Sigmoid colon (tissue), 7 donors: ENCODE data around the gene LEAP2. TPM values are rescaled to one million over a fixed set of nuclear protein-coding genes. Genes with fewer than 3 reads are reported as not detected.
"Not testable (repeated sequence)": the region's sequence is repeated elsewhere in the genome, so short reads cannot be mapped to it uniquely, and the experiment has no call there.

ENCODE experiments used
- DNase-seq: peaks from one replicate; pipeline ENCODE4 v3.0.0-alpha.2; 2019
- H3K27ac ChIP-seq, 4 donors: fragments of 200-600 bp; sonication (generic); one replicate each; pipeline ENCODE4 v1.5.1; 2016 to 2019; ENCODE audit warnings: mild to moderate bottlenecking in 1 of 4
- H3K27me3 ChIP-seq, 3 donors: fragments of 200-600 bp; sonication (generic); one replicate each; pipeline ENCODE4 v1.5.1; 2019; ENCODE audit warnings: mild to moderate bottlenecking in 1 of 3
- H3K36me3 ChIP-seq, 4 donors: fragments of 200-600 bp; sonication (generic); one replicate each; pipeline ENCODE4 v1.5.1; 2016 to 2019
- H3K4me1 ChIP-seq, 4 donors: fragments of 200-600 bp; sonication (generic); one replicate each; pipeline ENCODE4 v1.5.1; 2017 to 2019
- H3K4me3 ChIP-seq, 4 donors: fragments of 200-600 bp; sonication (generic); one replicate each; pipeline ENCODE4 v1.5.1; 2017 to 2019; ENCODE audit warnings: mild to moderate bottlenecking in 2 of 4, moderate library complexity in 1 of 4
- H3K9me3 ChIP-seq, 4 donors: fragments of 200-600 bp in 3 of 4; sonication (generic) in 3 of 4; one replicate each; pipeline versions ENCODE4 v1.5.1 to v1.6.1; 2013 to 2019
- CTCF ChIP-seq, 4 experiments: fragments of 450-650 bp in 3 of 4; fragments of 200-600 bp in 1 of 4; IDR thresholded peaks; one replicate each; pipeline ENCODE4 v1.5.1; 2016 to 2019; ENCODE audit warnings: antibody characterized with exemption in 4 of 4, mild to moderate bottlenecking in 3 of 4, moderate library complexity in 2 of 4
- EP300 ChIP-seq, 4 donors: sonication (generic); formaldehyde crosslinking; IDR thresholded peaks; one replicate each; pipeline ENCODE4 v1.6.1; 2017; ENCODE audit warnings: antibody characterized with exemption in 4 of 4
- POLR2A ChIP-seq, 2 donors: fragments of 450-650 bp; IDR thresholded peaks; one replicate each; pipeline ENCODE4 v1.6.1; 2016; ENCODE audit warnings: antibody characterized with exemption in 2 of 2, mild to moderate bottlenecking in 2 of 2, moderate library complexity in 2 of 2
- POLR2AphosphoS5 ChIP-seq, 4 donors: sonication (generic); formaldehyde crosslinking; IDR thresholded peaks; one replicate each; pipeline ENCODE4 v1.6.1; 2017; ENCODE audit warnings: antibody characterized with exemption in 4 of 4
- WGBS, 2 donors: extraction: QIAGEN DNeasy Blood & Tissue Kit; methylation state at CpG; one replicate each; pipeline ENCODE4 v1.1.7; 2013; 5-methylcytosine and 5-hydroxymethylcytosine counted together
- intact Hi-C: fragments of 100-400 bp; cut with DNase I; formaldehyde crosslinking; loops from one replicate; pipeline ENCODE4 v1.15.1; 2023
- polyA plus RNA-seq, 3 donors: library from polyadenylated mRNA; stranded (reverse); fragments of 200-250 nt; gene quantifications; one replicate each; pipeline ENCODE4 v1.2.3, GENCODE V29; 2013
- total RNA-seq, 4 donors: library from RNA; depleted of rRNA; stranded (reverse); fragments of >200 nt; gene quantifications; one replicate each; pipeline ENCODE4 v1.1.0, GENCODE V29; 2016
- donor health status: healthy with polysubstance abuse.
- donor health status: Bipolar disorder and iron deficiency.
- donor health status: healthy.

LEAP2 gene
- total and polyA plus RNA-seq, 7 donors = 0.36 to 1.7 (median 0.99) TPM

GRCh38 chr5:132853323-132853722 is 20.1 kb upstream of the LEAP2 start:
- no peak for TF ChIP-seq POLR2A (IDR thresholded peaks at IDR 0.05)
- no peak for TF ChIP-seq EP300 (IDR thresholded peaks at IDR 0.05)
- Histone ChIP-seq H3K4me3 (no peak overlapping the region), H3K9me3 (no peaks in the 10 kb centered on the region), H3K36me3 (no peaks in the 10 kb centered on the region), H3K27me3 (no peaks in the 10 kb centered on the region), H3K27ac (no peak overlapping the region), H3K4me1 (no peaks in the 10 kb centered on the region)
- intact Hi-C loops = no loop called here
- DNase-seq = no peak
- 88 to 90% methylated on average over 3 of the region's 3 CpGs for WGBS, 2 donors

DNA sequence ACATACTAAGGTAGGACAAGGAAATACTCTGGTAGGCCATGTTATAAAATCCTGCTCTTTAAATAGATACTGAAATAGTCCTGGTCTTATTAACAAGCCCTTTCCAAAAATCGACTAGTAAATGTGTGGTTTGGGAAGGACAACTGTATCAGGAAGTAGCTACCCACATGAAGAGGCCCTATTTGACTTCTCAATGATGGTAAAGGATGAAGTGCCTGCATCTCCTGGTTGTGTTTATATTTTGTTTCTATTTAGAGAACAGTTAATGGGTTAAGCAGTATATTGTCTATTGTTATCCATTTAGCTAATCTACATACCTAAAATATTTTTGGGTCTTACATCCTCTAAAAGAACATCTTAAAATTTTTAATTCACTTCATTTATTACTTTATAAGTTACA is 19.7 kb upstream of the LEAP2 start:
- no peak for TF ChIP-seq EP300 (IDR thresholded peaks at IDR 0.05)
- no peak for DNase-seq
- no peaks in the 10 kb centered on the region for H3K9me3 ChIP-seq
- no peak overlapping the region for H3K4me3 ChIP-seq
- H3K27ac ChIP-seq = no peak overlapping the region
- intact Hi-C loops = no loop called here
- no peaks in the 10 kb centered on the region for H3K4me1 ChIP-seq
- 20 to 37% methylated on average over 1 of the region's 1 CpG for WGBS, 2 donors
- no peaks in the 10 kb centered on the region for H3K27me3 ChIP-seq
- no peaks in the 10 kb centered on the region for H3K36me3 ChIP-seq

- Histone ChIP-seq H3K4me1 (no peaks in the 10 kb centered on the region), H3K27me3 (no peaks in the 10 kb centered on the region), H3K4me3 (no peak overlapping the region), H3K27ac (no peak overlapping the region), H3K9me3 (no peaks in the 10 kb centered on the region), H3K36me3 (no peaks in the 10 kb centered on the region)
- WGBS, 2 donors = 62 to 77% methylated on average over 3 of the region's 3 CpGs
- intact Hi-C loops = no loop called here
- TF ChIP-seq EP300 (IDR thresholded peaks at IDR 0.05) (no peak), POLR2AphosphoS5 (IDR thresholded peaks at IDR 0.05) (no peak), CTCF (IDR thresholded peaks at IDR 0.05) (no peak), POLR2A (IDR thresholded peaks at IDR 0.05) (no peak)
- no peak for DNase-seq
Observed at GRCh38 chr5:132854301-132854700, 19.2 kb upstream of the LEAP2 start.

GRCh38 chr5:132854992-132855391 is 18.5 kb upstream of the LEAP2 start:
- H3K36me3 ChIP-seq, H3K27ac ChIP-seq, H3K27me3 ChIP-seq, H3K4me3 ChIP-seq, H3K4me1 ChIP-seq, intact Hi-C loops, H3K9me3 ChIP-seq, DNase-seq: not testable (repeated sequence)
- WGBS, 2 donors = 97% methylated on average over 5 of the region's 5 CpGs

GRCh38 chr5:132856011-132856410 is 17.5 kb upstream of the LEAP2 start:
- TF ChIP-seq POLR2AphosphoS5 (IDR thresholded peaks at IDR 0.05) = no peak
- TF ChIP-seq POLR2A (IDR thresholded peaks at IDR 0.05) = no peak
- TF ChIP-seq EP300 (IDR thresholded peaks at IDR 0.05) = no peak
- no peak for TF ChIP-seq CTCF (IDR thresholded peaks at IDR 0.05)
- intact Hi-C loops = no loop called here
- H3K9me3 ChIP-seq = no peaks in the 10 kb centered on the region
- no peaks in the 10 kb centered on the region for H3K27me3 ChIP-seq
- 86 to 89% methylated on average over 3 of the region's 3 CpGs for WGBS, 2 donors
- H3K4me1 ChIP-seq = no peaks in the 10 kb centered on the region
- no peaks in the 10 kb centered on the region for H3K36me3 ChIP-seq
- no peak overlapping the region for H3K4me3 ChIP-seq
- DNase-seq = no peak
- H3K27ac ChIP-seq = no peak overlapping the region

GRCh38 chr5:132859889-132860437 is 13.5 kb upstream of the LEAP2 start:
- Histone ChIP-seq H3K4me3 (no peak overlapping the region), H3K27ac (no peak overlapping the region), H3K4me1 (no peaks in the 10 kb centered on the region), H3K27me3 (no peaks in the 10 kb centered on the region), H3K9me3 (no peaks in the 10 kb centered on the region), H3K36me3 (no peaks in the 10 kb centered on the region)
- no peak for TF ChIP-seq POLR2A (IDR thresholded peaks at IDR 0.05)
- WGBS, 2 donors = 85 to 86% methylated on average over 2 of the region's 2 CpGs
- intact Hi-C loops = loop anchor here (10.0 kb wide), 1 partner anchor 195 kb away; the partner anchor contains the start of gene HSPA4
- DNase-seq = no peak

DNA sequence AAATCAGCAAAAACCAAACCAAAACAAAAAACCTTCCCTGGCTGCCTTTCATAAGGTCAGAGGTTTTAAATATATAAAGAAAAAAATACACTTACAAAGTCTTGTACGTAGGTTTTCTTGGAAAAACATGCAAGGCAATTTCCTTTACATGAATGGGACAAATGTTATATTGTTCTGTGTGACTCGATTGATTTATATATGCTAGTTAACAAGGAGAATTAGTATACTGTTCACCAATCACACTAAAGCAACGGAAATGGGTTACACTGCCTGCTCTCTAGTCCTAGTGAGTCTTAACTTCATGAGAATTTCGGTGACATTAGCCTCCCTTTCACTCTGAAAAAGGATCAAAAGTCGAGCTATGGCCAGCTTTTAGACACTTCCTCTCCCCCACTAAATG is 12.7 kb upstream of the LEAP2 start:
- TF ChIP-seq POLR2A (IDR thresholded peaks at IDR 0.05) = no peak
- no peak for TF ChIP-seq EP300 (IDR thresholded peaks at IDR 0.05)
- no peak for TF ChIP-seq POLR2AphosphoS5 (IDR thresholded peaks at IDR 0.05)
- TF ChIP-seq CTCF (IDR thresholded peaks at IDR 0.05) = no peak
- Histone ChIP-seq H3K36me3 (no peaks in the 10 kb centered on the region), H3K4me3 (no peak overlapping the region), H3K9me3 (no peaks in the 10 kb centered on the region), H3K27ac (no peak overlapping the region), H3K27me3 (no peaks in the 10 kb centered on the region), H3K4me1 (peaks cover 0 to 3% (median 3%) of the 10 kb centered on the region in 4 donors)
- 59 to 70% methylated on average over 5 of the region's 5 CpGs for WGBS, 2 donors
- intact Hi-C loops = loop anchor here (10.0 kb wide), 1 partner anchor 194 kb away; the partner anchor contains the start of gene HSPA4
- DNase-seq = no peak
